Right renal pelvis (tissue), 4 donors: ENCODE measurements around the gene PRKAG2. TPM values are rescaled to one million over a fixed set of nuclear protein-coding genes. Genes with fewer than 3 reads are reported as not detected.

Source experiments
- DNase-seq, 4 donors: peaks; one replicate each; pipeline ENCODE4 v3.0.0-alpha.2; 2013; ENCODE audit warnings: low read depth in 4 of 4, low spot score in 3 of 4, missing footprints in 1 of 4
- polyA plus RNA-seq, 4 donors: library from polyadenylated mRNA; unstranded; fragments of 120-200 nt; gene quantifications; one replicate each; pipeline ENCODE4 v1.2.1, GENCODE V29; 2013; ENCODE audit not compliant: insufficient read length in 4 of 4

The PRKAG2 gene
- polyA plus RNA-seq, 4 donors, result 27.5 to 33.8 (median 30.2) TPM

DNA sequence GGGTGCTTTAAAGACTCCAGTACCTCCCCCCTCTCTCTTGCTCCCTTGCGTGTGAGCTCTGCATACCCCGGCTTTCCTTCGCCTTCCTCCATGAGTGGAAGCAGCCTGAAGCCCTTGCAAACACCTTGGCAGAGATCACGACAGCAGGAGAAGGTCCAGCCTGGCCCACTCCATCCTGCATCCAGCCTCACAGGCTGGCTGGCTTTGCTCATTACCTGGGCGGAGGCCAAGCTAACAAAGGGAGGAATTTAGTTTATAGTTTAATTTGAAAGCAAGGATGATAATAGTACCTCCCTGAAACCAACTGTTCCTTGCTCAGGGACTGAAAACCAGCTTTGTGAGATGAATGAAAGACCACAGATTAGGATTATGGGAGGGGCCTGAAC is 99.4 kb downstream of the PRKAG2 start:
- no peak for DNase-seq

DNA sequence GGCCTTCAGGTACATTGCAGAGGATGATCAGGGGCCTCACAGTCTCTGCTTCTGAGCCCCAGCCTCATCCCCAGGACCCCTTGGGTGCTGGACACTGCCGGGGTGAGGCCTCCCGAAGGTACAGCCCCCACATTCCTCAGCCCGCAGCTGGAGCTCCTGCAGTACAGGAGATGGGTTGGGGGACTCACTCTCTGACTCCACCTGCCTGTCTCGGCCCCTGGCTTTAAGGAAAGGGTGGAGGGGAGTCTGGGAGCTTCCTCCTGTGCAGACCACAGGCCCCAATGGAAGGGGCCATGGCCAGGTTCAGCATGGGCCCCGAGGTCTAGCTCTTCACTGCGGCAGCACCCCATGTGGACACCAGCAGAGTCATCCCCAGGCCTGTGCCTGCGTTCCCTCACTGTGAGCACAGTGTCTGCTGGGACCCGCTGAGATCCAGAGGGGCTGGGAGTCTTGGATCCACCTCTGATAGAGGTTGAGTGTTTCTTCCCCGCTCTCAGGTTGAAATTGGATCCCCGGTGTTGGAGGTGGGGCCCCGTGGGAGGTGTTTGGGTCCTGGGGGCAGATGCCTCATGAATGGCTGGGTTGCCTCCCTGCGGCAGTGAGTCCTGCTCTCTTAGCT is 99.9 kb downstream of the PRKAG2 start:
- DNase-seq, result no peak

DNA sequence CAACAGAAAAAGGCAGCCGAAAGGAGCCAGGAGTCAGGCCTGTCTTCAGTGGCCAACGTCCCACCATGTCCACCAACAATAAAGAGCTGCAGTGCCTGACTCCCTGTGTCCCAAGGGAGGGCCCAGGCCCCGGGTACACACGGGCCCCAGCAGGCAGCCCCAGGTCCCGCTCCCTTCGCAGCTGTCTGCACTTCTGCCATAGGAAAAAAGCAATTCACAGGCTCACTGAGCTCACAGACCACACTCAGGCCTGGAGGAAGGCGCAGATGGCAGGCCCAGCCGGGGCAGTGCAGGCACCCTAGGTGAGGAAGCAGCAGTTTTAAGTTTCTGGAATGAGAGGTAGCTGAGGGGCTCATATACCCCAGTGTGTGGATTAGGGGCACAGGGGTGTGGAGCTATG is 100.5 kb downstream of the PRKAG2 start:
- no peak for DNase-seq

DNA sequence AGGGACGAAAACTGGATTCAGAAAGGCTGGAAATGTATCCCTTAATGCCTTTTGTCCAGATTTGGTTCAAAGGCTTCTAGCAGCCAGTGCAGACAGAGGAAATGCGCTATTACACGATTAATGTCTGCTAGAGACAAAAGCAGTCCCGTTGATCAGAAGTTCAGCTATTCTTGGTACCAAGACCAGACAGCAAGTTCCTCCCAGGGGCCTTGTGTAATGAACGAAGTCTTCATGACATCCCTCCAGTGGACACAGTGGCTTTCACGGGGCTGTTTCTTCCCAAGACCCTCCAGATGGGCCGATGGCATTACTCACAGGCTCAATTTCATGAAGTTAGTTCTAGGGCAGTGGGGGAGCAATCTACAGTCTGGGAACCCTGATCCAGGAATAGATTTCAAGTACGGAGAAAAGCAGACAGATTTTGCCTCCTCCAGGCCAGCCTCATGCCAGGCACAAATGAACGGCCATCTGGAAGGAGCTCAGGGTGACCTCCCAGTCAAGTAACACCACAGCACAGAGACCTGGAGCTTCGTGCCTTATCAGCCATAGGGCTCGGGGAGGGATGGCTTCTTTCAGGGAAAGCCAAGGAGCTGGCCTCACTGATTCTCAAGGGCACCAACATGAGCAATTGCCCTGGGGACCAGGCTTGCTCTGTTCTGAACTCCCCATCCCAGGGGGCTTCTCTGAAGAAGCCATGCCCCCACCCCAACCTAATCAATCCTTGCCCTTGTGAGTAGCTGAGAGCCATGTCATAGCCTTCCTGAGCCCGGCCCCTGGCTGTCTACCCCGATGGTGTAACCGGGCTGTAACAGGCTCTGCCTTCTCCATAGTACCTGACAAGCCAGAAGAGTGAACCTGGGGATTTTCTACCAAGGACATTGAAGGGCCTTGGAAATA is 101.1 kb downstream of the PRKAG2 start:
- DNase-seq, result no peak

DNA sequence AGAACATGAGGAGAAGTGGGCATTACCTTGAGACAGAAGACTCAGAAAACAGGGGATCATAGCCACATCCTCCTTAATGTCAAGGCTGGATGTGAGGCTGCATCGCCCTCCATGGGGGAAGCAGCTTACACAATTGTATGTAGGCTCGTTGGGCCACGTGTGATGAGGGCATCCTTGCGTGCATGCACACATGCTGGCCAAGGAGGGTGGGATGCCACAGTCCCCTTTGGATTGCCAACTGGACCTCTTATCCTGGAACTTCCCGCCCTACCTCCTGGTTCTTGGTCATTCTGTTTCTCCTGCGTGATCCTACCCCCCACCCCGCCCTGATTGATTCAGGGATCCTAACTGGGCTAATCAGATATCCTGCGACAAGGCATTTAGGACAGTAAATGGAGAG is 102.0 kb downstream of the PRKAG2 start:
- no peak for DNase-seq

DNA sequence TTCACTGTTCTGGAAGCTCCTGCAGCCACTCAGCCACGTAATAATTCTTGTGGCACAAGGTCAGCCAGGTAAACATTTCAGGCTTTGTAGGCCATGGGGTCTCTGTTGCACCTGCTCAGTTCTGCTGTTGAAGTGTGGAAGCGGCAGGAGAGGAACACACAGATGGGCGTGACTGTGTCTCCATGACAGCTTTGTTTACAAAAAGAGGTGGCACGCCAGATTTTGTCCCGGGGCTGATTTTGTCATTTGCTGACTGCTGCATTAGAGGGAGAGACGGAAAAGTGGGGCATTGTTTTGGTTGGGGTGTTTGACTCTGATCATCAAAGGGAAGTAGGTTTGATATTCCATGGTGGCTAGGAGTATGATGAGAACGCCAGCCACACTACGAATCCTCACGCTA is 103.1 kb downstream of the PRKAG2 start:
- DNase-seq, result no peak

DNA sequence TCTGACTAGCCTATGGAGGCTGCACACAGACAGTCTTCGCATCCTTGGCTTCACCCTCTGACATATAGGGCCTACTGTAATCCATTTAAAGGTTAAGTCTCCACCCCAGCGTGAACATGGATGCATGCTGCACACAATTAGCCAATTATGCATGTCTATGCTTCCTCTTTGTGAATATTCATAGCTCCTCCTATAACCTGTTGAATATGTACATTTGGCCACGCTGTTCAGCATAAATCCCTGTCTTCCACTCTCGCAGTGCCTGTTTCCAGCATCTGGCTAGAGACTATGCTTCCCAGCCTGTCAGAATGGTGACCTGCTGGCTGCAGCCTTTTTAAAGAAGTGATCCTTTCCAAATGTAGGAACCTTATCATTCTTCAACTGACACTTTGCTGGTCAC is 106.7 kb downstream of the PRKAG2 start:
- DNase-seq, result no peak

DNA sequence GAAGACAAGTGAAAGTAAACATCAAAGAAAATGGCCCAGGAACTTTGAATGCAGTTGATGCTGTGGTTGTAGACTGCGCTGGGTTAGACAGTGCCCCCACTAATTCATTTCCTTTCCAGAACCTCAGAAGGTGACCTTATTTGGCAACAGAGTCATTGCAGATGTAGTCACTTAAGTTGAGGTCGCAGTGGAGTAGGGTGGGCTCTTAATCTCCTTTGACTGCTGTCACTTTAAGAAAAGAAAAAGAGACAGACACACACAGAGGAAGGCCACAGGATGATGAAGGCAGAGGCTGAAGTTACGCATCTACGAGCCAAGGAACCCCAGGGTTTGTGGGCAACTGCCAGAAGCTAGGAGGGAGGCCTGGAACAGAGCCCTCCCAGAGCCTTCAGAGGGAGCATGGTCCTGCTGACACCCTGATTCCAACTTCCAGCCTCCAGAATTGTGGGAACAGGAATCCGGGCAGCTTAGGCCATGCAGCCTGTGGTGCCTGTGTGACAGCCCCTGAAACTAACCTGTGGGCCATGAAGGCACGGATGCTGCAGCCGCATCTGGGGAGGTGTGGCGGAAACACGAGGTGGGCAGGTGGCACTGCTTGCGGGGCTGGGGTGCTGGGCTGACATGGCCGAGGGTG is 107.6 kb downstream of the PRKAG2 start:
- no peak for DNase-seq

DNA sequence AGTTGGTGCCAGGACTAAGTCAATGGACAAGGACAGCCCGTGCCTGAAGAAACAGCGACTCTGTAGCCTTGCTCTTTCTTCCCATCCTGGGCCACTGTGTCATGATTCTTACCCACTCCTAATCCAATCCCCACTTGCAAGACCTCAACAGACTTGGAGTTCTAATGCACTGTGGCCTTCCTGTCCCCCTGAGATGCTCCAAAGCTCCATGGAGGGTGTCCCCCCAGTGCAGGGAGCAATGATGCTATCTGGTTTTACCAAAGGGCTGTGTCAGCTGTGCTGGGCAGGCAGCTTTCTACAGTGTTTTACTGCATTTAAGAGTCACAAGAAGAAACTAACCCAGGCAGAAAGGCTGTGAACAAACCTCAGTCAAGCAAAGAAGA is 108.1 kb downstream of the PRKAG2 start:
- DNase-seq, result no peak

DNA sequence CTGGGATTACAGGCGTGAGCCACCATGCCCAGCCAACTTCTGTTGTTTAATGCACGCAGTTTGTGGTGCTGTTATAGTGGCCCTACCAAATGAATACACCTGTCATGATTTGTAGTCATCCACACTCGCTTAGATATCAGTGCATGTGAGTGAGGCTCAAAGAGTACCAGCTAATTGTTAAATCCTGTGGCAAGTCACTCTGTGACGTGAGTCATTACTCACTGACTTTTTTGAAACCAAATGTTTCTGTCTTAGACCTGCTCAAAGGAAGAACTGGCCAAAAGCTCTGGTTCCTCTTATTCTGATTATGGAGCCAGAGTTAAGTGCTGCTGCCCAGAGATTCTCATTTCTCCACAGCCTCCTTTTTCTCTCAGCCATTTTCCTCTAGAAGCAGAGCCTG is 109.4 kb downstream of the PRKAG2 start:
- DNase-seq, result no peak

DNA sequence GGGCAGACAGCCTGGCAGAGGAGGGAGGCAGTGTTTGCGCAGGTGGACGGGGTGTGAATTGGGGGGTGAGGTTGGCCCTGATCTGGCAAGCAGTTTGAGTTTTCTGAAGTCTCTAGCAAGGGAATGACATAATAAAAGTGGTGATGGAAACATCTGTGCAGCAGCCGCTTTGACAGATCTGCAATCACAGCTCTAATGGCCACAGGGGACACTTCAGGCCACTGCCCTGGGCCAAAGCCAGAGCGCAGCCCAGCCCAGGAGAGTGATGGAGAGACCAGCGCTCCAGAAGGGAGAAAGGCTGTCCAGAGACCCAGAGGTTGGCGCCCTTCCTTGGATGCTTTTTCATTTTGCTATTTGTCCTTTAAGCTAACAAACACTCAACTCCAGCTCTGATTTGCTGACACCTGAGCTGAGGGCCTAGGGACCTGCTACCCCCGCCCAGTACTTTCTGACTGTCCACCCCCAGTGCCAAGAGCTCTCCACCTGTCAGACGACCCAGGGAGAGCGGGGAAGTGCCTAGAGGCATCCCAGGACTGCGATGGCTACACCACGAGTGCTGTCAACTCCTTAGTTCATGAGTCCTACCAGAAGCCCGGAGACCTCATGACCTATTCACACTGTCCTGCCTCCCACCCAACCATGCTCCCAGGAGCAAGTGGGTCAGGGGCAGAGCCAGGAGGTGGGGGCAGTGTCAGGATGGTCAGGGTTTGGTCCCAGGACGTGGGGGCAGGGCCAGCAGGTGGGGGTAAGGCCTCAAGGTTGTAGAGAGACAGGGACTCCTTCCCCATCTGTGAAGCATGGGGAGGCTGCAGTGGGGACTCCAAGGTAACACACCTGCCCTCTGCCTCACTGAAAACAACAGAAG is 112.6 kb downstream of the PRKAG2 start:
- DNase-seq, result no peak

DNA sequence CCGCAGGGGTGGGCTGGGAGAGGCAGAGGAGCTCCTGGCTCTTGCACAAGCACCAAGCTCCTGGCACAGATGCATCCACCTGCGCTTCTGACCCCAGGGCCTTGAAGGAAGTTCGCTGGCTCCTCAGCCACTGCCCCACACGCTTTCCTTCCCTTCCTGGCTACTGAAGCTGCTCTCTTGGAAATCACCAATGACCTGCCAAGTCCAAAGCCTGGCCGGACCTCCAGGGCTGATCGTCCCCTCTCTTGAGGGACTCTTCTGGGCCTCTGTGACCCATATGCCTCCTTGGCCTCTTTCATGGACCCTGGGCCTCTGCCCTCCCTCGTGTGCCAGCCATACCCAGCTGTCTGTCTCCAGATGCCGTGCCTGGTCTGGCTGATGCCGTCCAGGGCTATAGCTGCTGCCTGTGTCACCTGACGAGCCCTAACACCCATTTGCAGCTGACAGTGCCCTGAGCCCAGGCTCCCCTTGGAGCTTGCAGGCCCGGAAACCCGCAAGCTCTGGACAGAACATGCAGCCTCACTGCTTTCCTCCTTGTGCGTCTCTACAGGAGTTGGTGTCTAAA is 113.4 kb downstream of the PRKAG2 start:
- no peak for DNase-seq

DNA sequence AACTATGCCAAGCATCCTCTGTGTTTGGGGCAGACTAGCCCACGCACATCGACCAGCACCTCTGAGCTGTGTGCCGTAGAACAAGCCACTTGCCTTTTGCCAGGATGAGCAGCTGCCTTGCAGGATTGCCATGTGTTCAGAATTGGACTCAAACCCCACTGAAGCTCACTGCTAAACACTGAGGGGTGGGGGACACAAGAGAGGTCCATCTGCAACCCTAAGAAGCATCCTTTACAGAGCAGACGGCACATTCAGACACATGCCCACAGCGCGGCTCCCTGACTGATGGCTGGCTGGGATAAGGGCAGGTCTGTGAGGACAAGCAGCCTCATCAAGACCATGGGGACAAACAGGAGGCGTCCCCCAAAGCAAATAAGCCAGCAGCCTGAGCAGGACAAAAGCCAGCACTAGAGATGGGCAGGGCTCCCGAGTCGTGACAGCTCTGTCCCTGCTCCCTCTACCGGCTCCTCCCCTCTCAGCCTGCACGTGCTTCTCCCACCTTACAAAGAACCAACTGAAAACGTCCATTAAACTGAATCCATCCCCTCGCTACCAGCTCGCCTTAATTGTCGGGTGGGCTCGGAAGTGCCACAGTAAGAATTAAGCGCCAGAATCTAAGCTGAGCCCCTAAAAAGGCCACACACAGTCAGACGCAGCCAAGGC is 114.2 kb downstream of the PRKAG2 start:
- no peak for DNase-seq

DNA sequence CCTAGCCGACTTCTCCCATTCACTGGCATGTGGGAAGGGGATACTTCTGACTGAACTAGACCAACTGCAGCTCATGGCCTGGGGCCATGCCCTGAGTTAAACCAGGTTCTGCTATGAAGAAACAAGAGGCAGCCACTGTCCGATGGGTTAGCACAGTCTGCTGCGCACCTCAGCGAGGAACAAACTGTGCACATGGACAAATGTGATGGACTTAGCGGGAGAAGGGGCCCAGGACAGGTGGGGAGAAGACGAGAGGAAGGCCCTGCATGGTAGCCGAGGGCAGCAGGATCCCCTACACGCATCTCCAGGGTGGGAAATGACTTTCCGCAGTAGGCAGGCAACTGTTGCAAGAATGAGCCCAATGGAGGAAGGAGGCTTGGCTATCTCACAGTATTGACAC is 115.0 kb downstream of the PRKAG2 start:
- no peak for DNase-seq

DNA sequence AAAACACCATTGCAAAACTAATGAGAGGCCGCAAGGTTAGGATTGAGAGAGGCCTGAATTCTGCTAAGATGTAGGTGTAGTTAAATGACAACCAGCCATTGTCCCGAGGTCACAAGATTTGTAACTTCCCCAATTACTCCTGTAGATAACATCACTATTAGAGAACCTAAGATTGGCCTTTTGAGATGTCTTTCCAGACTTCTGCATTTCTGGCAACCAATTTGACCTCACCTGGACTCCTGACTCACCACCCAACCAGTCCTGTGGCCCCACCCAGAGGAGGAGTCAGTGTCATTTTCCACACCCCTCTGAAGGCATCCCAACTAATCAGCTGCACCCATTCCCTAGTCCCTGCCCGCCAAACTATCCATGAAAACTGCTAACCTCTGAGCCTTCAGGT is 115.7 kb downstream of the PRKAG2 start:
- DNase-seq, result no peak

DNA sequence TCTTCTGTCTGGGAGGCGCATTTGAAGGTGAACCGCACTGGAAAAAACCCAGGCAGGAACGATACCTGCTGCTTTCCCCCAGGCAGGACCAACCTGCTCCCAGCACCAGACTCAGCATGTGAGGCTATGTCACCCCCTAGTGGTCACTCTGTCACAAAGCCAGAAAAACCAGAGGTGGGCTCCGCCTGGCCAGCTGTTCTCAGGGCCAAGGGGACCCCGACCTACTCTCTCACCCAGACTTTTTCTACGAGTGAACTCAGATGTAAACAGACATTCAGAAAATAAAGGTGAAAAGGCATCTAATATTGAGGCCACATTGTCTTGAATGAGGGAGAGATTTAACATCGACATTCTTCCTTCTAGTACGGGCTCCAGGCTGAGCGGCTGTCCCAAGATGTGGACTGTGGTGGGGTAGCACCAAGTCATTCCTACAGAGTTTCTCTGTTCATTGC is 117.3 kb downstream of the PRKAG2 start:
- peak in 2 of 4 donors; percentile 59 to 63 for DNase-seq

DNA sequence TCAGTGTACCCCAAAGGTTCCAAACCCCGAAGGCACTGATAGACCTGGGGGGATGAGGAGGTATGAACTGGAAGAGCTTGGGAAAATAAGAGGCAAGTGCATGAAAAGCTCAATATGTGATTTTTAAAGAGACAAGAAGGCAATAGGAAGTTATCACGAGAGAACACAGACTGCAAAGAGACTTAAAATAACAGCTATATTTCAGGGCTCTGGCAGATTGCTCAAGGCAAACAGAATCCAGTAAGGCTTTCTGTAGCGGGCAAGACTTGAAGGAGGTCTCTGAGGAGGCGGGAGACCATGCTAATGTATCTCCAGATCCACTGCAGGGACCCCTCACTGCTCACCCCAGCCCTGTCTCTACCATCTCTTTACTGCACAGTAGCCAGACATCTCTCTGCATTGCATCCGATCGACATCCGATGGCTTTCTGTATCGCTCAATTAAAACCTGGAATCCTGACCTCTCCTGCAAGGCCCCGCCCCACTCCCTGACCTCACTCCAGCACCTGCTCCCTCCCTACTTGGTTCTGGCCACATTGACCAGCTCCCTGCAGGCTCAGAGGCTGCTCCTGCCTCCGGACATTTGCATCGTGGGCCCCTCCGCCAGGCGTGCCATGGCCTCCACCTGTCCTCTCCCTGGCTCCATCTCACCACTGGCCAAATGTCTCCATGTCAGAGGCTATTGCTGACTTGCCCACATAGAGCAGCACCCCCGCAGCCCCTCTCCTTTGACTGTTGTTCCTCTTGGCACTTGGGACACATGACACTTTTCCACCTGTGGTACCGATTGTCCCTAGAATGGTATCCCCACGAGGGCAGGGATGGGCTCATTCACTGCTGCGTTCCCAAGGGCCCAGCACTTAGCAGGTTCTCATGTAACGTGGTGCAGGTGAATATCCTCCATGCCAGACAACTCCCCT is 118.0 kb downstream of the PRKAG2 start:
- DNase-seq, result no peak

DNA sequence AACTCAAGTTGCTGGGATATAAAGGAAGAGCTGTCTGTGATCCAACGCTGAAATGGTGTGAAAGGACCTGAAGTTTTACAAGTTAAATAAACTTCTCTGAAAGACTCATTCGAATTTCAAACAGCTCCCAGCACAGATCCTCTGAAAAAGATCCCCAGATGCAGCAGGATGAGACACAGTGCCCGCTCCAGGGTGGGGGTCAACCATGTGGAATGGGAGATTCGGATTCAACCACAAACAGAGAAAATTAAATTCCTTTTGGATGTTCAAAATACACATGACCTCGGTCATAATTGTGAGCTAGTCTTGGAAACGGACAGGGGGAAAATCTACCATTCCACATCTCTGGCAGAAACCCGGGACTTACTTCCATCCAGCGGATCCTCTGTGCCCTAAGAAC is 119.6 kb downstream of the PRKAG2 start:
- no peak for DNase-seq

DNA sequence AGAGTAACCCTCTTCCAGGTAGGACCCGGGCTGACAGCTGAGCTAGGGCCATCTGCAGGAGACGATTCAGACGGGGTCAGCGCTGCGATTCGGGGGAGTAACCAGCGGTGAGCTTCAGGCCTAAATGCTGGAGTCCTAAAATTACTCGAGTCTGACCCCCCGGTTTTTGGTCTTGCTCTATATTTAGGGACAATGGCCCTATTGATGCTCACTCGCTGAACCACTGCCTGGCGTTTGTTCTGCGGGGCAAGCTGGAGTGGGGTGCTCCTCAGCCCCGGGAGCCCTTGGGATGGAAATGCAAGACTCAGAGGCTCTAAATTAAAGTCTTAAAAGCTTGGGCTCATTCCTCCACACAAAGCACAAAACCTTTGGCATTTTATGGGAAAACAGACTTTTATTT is 120.0 kb downstream of the PRKAG2 start:
- DNase-seq, result no peak
